Mucosa of descending colon (tissue), 3 donors: ENCODE data around the gene SLC35F6. TPM values are rescaled to one million over a fixed set of nuclear protein-coding genes. Genes with fewer than 3 reads are reported as not detected.
A peak's percentile ranks its signal among the peaks of the same experiment; 100 is the strongest.

Experiments
- ATAC-seq: fragments of 200-7000 bp; cut with Tn5 transposase; one replicate; pipeline ENCODE4 v1.9.1; 2020; ENCODE audit warnings: mild to moderate bottlenecking, moderate library complexity
- DNase-seq, 3 donors: peaks; one replicate each; pipeline ENCODE4 v3.0.0-alpha.2; 2020
- H3K36me3 ChIP-seq: fragments of 200-600 bp; one replicate; pipeline ENCODE4 v1.8.0; 2021; ENCODE audit warnings: low read depth, mild to moderate bottlenecking
- H3K4me1 ChIP-seq: fragments of 200-600 bp; one replicate; pipeline ENCODE4 v1.8.0; 2021; ENCODE audit warnings: low read depth, mild to moderate bottlenecking
- H3K4me3 ChIP-seq: fragments of 200-600 bp; one replicate; pipeline ENCODE4 v1.8.0; 2021; ENCODE audit warnings: mild to moderate bottlenecking
- H3K9me3 ChIP-seq: fragments of 200-600 bp; one replicate; pipeline ENCODE4 v1.8.0; 2021; ENCODE audit warnings: mild to moderate bottlenecking
- CTCF ChIP-seq: fragments of 200-600 bp; IDR thresholded peaks from one replicate; pipeline ENCODE4 v1.8.0; 2022; ENCODE audit warnings: antibody characterized with exemption, mild to moderate bottlenecking
- intact Hi-C, 2 donors: fragments of 100-400 bp; cut with DNase I in 1 of 2; cut with micrococcal nuclease in 1 of 2; formaldehyde crosslinking; loops; one replicate each; pipeline versions ENCODE4 v1.11.0 to v1.11.1; 2022; cut with DNase I, micrococcal nuclease
- total RNA-seq, 3 donors: library from RNA; stranded (reverse); fragmentation: NEBNext Ultra II Directional in 2 of 3; extraction: Animal tissue kit (Norgen Biotek cat#: 25700) in 2 of 3; gene quantifications; one replicate each; pipeline versions ENCODE4 v1.2.1 to v1.2.4, GENCODE V29; 2021 to 2023
- donor health status: DM: no; HTN: no; CAD: no; lungs with moderate emphysema.
- donor health status: DM: no; HTN: no; CAD: no.
- donor health status: DM: no; HTN: yes; CAD: no.

SLC35F6 gene
- total RNA-seq, 3 donors from 2014 or later, result 27.4 to 33.4 (median 33.3) TPM

- Histone ChIP-seq H3K4me1 (peaks cover 14% of the 10 kb centered on the region), H3K36me3 (no peaks in the 10 kb centered on the region), H3K4me3 (no peak overlapping the region), H3K9me3 (no peaks in the 10 kb centered on the region)
- intact Hi-C loops, result no loop called here
- no peak for DNase-seq
- ATAC-seq, result no peak
- TF ChIP-seq CTCF, result no peak
Measured at GRCh38 chr2:26763019-26763418, 1.1 kb upstream of the SLC35F6 start.

GRCh38 chr2:26764906-26765305, 822 bp downstream of the SLC35F6 start:
- Histone ChIP-seq H3K4me3 (peak overlapping the region; percentile 94), H3K4me1 (peaks cover 19% of the 10 kb centered on the region), H3K36me3 (no peaks in the 10 kb centered on the region), H3K9me3 (no peaks in the 10 kb centered on the region)
- ATAC-seq (peak; percentile 6), DNase-seq (peak in 1 of 3 donors; percentile 10)
- no peak for TF ChIP-seq CTCF
- intact Hi-C loops, result no loop called here

GRCh38 chr2:26765475-26766200, 1.6 kb downstream of the SLC35F6 start:
- intact Hi-C loops, result no loop called here
- DNase-seq, result peak in 1 of 3 donors; percentile 23
- H3K9me3 ChIP-seq, result no peaks in the 10 kb centered on the region
- no peaks in the 10 kb centered on the region for H3K36me3 ChIP-seq
- H3K4me3 ChIP-seq, result no peak overlapping the region
- peaks cover 19% of the 10 kb centered on the region for H3K4me1 ChIP-seq
- no peak for ATAC-seq
- TF ChIP-seq CTCF, result no peak

GRCh38 chr2:26767129-26767528, 3.0 kb downstream of the SLC35F6 start:
- Histone ChIP-seq H3K36me3 (no peaks in the 10 kb centered on the region), H3K4me3 (no peak overlapping the region), H3K4me1 (peaks cover 33% of the 10 kb centered on the region), H3K9me3 (no peaks in the 10 kb centered on the region)
- DNase-seq (no peak), ATAC-seq (no peak)
- intact Hi-C loops, result no loop called here
- no peak for TF ChIP-seq CTCF

GRCh38 chr2:26767894-26768487, 3.9 kb downstream of the SLC35F6 start:
- intact Hi-C loops, result no loop called here
- H3K4me1 ChIP-seq, result peaks cover 41% of the 10 kb centered on the region
- TF ChIP-seq CTCF, result no peak
- H3K4me3 ChIP-seq, result no peak overlapping the region
- ATAC-seq, result no peak
- DNase-seq, result no peak
- no peaks in the 10 kb centered on the region for H3K9me3 ChIP-seq
- H3K36me3 ChIP-seq, result no peaks in the 10 kb centered on the region
